ENCODE measurements around the gene SUSD5.
"Not testable (repeated sequence)": the region's sequence is repeated elsewhere in the genome, so short reads cannot be mapped to it uniquely, and the experiment has no call there.

The SUSD5 gene

GRCh38 chr3:33111581-33111980, 107.0 kb downstream of the SUSD5 start:
- H3F3A ChIP-seq (ENCODE audit: insufficient read depth, low read length) = peaks cover 20% of the 10 kb centered on the region
- no peak overlapping the region for H3K27ac ChIP-seq (ENCODE audit: low read length)
- no peak overlapping the region for H2AFZ ChIP-seq (ENCODE audit: low read length)
- H3K4me3 ChIP-seq (ENCODE audit: low read length) = no peak overlapping the region
- TF ChIP-seq EZH2 (optimal IDR thresholded peaks at IDR 0.05; ENCODE audit: low read depth, low read length) (no peak), CTCF (IDR thresholded peaks at IDR 0.05; ENCODE audit: low read length) (no peak), EZH2phosphoT487 (IDR thresholded peaks at IDR 0.05; ENCODE audit: low read length) (no peak)
- no peaks in the 10 kb centered on the region for H4K20me1 ChIP-seq (ENCODE audit: insufficient read depth, low read length)
- no peaks in the 10 kb centered on the region for H3K27me3 ChIP-seq (replicated peaks; ENCODE audit: insufficient read depth, low read length)
- H3K79me2 ChIP-seq (ENCODE audit: low read length) = peaks cover 13% of the 10 kb centered on the region
- no peak for DNase-seq
- H3K36me3 ChIP-seq (replicated peaks; ENCODE audit: insufficient read depth, low read length) = no peaks in the 10 kb centered on the region
- no peak overlapping the region for H3K4me2 ChIP-seq (ENCODE audit: low read depth, low read length)
- H3K9ac ChIP-seq (ENCODE audit: low read length) = no peak overlapping the region
- H3K9me2 ChIP-seq (replicated peaks; ENCODE audit: insufficient read depth, low read length) = no peaks in the 10 kb centered on the region
- peaks cover 10% of the 10 kb centered on the region; the same call in 1 of the 2 replicates for H3K4me1 ChIP-seq (ENCODE audit: low read length)
- no peaks in the 10 kb centered on the region for H3K9me3 ChIP-seq (replicated peaks; ENCODE audit: insufficient read depth, low read length)

- not testable (repeated sequence) for H3K27ac ChIP-seq (ENCODE audit: low read length); DNase-seq
Measured at GRCh38 chr3:33106854-33107253, 111.8 kb downstream of the SUSD5 start.

GRCh38 chr3:33105341-33105948, 113.2 kb downstream of the SUSD5 start:
- peak overlapping the region; percentile 25; the same call in 1 of the 2 replicates for H3K4me2 ChIP-seq (ENCODE audit: low read depth, low read length)

More at GRCh38 chr3:33106854-33107253, 111.8 kb downstream of the SUSD5 start:
- not testable (repeated sequence) for H2AFZ ChIP-seq (ENCODE audit: low read length); H3F3A ChIP-seq (ENCODE audit: insufficient read depth, low read length); H3K4me2 ChIP-seq (ENCODE audit: low read depth, low read length); H3K9me2 ChIP-seq (replicated peaks; ENCODE audit: insufficient read depth, low read length); H3K4me3 ChIP-seq (ENCODE audit: low read length); H3K27me3 ChIP-seq (replicated peaks; ENCODE audit: insufficient read depth, low read length); H4K20me1 ChIP-seq (ENCODE audit: insufficient read depth, low read length); H3K9ac ChIP-seq (ENCODE audit: low read length); H3K9me3 ChIP-seq (replicated peaks; ENCODE audit: insufficient read depth, low read length); H3K4me1 ChIP-seq (ENCODE audit: low read length); H3K36me3 ChIP-seq (replicated peaks; ENCODE audit: insufficient read depth, low read length); H3K79me2 ChIP-seq (ENCODE audit: low read length)

More at GRCh38 chr3:33105341-33105948, 113.2 kb downstream of the SUSD5 start:
- no peaks in the 10 kb centered on the region for H3K27me3 ChIP-seq (replicated peaks; ENCODE audit: insufficient read depth, low read length)
- H4K20me1 ChIP-seq (ENCODE audit: insufficient read depth, low read length) = no peaks in the 10 kb centered on the region
- no peak overlapping the region for H3K27ac ChIP-seq (ENCODE audit: low read length)
- DNase-seq = peak; percentile 34
- H3K4me3 ChIP-seq (ENCODE audit: low read length) = no peak overlapping the region
- peak overlapping the region; percentile 12; the same call in 1 of the 2 replicates for H2AFZ ChIP-seq (ENCODE audit: low read length)
- no peaks in the 10 kb centered on the region for H3F3A ChIP-seq (ENCODE audit: insufficient read depth, low read length)
- H3K9me3 ChIP-seq (replicated peaks; ENCODE audit: insufficient read depth, low read length) = no peaks in the 10 kb centered on the region
- no peaks in the 10 kb centered on the region for H3K9me2 ChIP-seq (replicated peaks; ENCODE audit: insufficient read depth, low read length)
- no peaks in the 10 kb centered on the region for H3K79me2 ChIP-seq (ENCODE audit: low read length)
- TF ChIP-seq EZH2phosphoT487 (IDR thresholded peaks at IDR 0.05; ENCODE audit: low read length) = no peak
- no peak for TF ChIP-seq CTCF (IDR thresholded peaks at IDR 0.05; ENCODE audit: low read length)
- no peak for TF ChIP-seq EZH2 (optimal IDR thresholded peaks at IDR 0.05; ENCODE audit: low read depth, low read length)
- peaks cover 8% of the 10 kb centered on the region; the same call in 1 of the 2 replicates for H3K4me1 ChIP-seq (ENCODE audit: low read length)
- H3K9ac ChIP-seq (ENCODE audit: low read length) = no peak overlapping the region
- H3K36me3 ChIP-seq (replicated peaks; ENCODE audit: insufficient read depth, low read length) = no peaks in the 10 kb centered on the region

Data from MM.1S (cell line).